Activated CD4-positive, CD25-positive, alpha-beta regulatory T cell treated with anti-CD3 and anti-CD28 coated beads, Interleukin-2, amount 50 U/mL, for 72 hours (primary cell): Measurements from ENCODE around the gene MGAM2.
"Not testable (repeated sequence)": the region's sequence is repeated elsewhere in the genome, so short reads cannot be mapped to it uniquely, and the experiment has no call there.

Experiments used
- DNase-seq: peaks from one replicate; pipeline ENCODE4 v3.0.0; 2021

Gene MGAM2

DNA sequence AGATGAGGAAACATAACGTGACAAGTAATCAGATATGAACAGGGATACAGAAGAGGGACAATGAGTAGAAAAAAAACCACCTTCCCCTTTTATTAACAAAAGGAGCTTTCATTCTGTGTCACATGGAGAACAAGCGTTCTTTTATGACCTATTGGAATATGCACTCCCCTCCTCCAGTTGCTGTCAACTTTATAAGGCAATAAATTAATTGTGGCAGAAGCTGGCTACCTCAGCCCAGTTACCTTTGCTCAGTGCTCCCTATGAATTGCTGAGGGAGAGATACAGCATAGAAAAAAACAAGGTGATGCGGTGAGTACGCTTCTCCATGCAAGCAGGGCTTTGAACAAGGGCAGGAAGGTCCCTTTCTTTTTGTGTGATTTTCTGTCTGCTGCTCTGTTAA is at the start of gene MGAM2:
Gene MGAM2 (plus strand): TSS at position 220 of the 400 bp plus-strand sequence. CDS start 5,156 bp downstream, outside the sequence.
- DNase-seq = no peak

DNA sequence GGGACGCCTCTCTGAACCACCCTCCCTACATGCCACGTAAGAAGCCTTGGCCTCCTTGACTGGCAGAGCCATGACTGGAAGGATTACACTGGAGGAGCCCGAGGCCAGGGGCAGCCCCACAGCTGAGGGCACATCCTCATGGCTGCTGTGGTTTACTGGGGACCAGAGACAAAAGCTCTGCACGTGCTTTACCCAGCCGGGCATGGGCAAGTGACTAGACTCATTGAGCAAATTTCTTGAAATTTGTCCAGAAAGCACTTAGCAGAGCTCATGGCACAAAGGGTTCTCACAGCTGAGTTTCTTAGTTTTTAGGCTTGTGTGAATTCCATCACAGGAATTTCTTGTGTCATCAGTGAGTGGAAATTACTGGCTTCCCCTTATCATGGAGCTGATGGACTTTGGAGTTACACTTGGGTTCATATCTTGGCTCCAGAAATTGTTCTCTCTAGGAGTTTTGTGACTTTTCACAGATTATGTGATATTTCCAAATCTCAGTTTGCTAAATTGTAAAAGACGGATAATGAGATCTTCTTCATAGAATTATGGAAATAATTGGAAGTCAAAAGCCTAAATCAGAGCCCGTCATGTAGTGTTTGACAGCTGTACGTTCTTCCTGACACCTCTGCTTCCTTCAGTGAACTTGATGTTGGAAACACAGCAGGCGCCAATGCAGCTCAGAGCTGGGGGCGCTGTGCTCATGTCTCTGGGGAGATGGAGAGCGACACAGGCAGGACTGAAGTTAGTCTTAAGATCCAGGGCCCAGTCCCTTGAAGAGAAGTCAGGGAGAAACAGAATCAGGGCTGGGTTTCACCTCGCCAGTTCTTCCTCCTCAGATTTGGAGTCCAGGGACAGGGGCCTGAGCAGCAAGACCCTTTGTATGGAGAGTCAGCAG is 47.7 kb upstream of the MGAM2 start:
- DNase-seq = no peak

DNA sequence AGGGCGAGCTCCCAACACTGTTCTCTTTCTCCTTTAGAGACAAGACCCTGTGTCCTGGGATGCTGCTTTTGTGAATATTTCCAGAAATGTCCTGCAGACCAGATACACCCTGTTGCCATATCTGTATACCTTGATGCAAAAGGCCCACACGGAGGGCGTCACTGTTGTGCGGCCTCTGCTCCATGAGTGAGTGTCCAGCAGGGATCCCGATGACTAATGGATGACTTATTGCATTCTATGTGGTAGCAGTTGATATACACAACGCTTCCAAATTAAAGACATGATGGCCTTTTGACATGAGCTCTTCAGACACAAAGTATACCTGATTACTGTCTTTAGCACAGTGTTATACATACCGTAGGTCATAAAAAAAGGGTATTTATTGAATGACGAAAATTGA is 45.0 kb upstream of the MGAM2 start:
- no peak for DNase-seq

DNA sequence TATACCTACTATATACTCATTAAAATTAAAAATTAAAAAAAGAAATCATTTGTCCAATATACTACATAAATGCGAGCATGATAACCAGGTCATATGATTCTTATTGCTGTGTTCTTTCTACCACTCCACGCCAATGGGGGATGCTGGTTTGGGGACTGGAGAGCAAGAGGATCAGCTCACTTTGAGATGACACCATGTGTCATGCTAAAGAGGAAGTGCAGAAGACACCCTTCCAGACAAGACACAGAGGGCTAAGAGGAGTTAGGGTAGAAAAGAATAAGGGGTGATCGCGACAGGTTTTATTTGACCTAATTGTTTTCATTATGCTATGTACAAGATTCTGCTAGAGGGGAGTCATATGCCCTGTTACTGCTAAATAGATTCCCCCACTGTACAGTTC is 33.8 kb upstream of the MGAM2 start:
- DNase-seq = no peak

DNA sequence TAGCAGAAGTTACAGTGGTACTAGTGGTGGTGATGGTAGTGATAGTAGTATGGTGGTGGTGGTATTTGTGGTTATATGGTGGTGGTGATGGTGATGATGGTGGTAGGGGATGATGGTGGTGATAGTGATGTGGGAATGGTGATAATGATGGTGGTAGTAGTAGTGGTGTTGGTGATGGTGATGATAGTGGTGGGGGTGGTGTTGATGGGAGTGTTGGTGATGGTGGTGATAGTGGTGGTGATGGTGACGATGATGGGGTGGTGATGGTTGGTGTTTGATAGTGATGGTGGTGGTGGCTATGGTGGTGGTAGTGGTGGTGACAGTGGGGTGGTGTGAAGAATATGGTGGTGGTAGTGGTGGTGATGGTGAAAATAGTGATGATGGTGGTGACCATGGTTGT is 27.9 kb upstream of the MGAM2 start:
- DNase-seq = no peak

DNA sequence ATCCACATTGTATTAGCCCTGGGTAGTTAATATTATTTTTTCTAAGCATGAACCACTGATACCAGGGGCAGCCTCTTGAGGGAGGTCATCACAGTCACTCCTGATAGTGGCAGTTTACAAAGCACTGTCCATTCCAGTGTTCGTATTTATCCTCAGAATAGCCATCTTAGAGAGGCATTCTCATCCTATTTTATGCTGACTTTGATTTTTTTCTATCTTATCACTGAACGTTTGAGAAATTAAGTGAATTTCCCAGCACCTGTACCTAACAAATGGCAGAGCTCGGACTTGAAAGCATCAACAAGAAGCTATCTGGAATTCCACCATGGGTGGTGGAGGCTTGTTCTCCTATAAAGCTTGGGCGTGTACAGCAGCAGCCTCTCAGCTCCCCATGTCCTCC is 26.1 kb upstream of the MGAM2 start:
- DNase-seq = no peak

GRCh38 chr7:142088022-142088714 is 23.4 kb upstream of the MGAM2 start:
- no peak for DNase-seq

DNA sequence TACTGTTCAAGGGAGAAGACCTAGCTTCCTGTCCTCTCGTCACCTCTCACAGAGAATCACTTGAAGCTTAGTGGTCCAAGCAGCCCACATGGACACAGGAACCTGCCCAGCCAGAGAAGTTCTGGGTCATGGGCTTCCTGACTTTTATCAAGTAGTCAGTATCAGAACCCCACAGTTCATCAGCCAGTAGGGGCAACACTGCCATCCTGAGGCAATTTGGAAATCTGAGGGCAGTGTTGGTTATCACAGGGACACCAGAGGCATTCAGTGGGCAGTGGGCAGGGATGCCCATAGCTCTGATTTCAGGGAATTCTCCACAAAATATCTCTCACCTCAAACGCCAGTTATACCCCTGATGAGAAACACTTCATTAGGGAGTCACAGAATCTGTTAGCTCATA is 22.5 kb upstream of the MGAM2 start:
- no peak for DNase-seq

- no peak for DNase-seq
Measured at GRCh38 chr7:142091961-142092360, 19.6 kb upstream of the MGAM2 start.

DNA sequence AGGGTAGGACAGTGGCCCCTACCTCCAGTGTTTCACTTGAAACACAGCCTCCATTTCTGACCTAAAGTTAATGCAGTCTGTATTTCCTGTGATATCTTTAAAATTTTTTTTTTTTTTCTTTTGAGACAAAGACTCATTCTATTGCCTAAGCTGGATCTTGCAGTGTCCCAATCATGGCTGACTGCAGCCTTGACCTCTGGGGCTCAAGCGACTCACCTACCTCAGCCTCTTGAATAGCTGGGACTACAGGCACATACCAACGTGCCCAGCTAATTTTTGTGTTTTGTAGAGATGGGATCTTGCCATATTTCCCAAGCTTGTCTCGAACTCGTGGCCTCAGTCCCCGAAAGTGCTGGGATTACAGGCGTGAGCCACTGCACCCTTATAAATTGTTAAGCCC is 16.7 kb upstream of the MGAM2 start:
- no peak for DNase-seq

DNA sequence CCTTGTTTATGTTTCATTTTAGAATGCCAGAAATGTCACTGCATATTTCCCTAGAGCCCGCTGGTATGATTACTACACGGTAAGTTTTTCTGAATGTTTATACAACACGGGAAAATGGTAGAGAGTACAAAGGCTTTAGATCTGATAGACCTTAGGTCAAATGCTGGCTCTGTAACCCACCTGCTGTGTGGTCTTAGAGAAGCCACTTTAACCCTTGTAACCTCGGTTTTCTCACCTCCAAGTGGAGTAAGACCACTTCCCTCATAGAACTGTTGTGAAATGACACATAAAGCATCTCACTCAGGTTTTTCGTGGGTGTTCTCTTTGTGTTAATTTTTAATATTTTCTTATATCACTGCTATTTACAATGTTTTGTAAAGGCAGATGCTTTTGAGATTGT is 13.9 kb upstream of the MGAM2 start:
- DNase-seq = no peak

- DNase-seq = no peak
Measured at GRCh38 chr7:142098004-142098403, 13.5 kb upstream of the MGAM2 start.

DNA sequence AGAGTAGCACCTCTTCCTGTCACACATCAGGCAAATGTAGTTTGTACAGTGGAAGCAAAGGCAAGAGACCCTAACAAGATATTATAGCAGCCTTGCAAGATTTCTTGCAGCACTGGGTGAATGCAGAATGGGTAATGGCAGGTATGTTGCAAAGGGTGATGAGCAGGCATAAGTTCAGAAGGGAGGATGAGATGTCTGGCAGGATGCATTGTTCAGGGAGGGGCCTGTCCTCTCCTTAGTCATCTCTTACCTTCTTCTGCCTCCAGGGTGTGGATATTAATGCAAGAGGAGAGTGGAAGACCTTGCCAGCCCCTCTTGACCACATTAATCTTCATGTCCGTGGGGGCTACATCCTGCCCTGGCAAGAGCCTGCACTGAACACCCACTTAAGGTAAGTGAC is 12.2 kb upstream of the MGAM2 start:
- not testable (repeated sequence) for DNase-seq

DNA sequence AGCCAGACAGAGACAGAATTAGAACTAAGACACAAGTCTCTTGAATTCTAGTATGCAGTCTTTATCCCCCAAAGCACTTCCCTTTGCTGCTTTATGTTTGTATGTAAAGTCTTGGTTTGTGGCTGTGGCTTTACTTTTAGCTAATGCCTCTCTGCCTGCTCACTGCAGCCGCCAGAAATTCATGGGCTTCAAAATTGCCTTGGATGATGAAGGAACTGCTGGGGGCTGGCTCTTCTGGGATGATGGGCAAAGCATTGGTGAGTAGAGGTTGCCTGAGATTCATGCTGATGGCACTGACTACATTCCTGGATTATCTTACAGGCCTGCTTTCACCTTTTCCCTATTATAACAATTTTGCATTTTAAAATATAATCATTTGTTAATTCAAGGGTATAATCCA is 10.9 kb upstream of the MGAM2 start:
- DNase-seq = no peak

DNA sequence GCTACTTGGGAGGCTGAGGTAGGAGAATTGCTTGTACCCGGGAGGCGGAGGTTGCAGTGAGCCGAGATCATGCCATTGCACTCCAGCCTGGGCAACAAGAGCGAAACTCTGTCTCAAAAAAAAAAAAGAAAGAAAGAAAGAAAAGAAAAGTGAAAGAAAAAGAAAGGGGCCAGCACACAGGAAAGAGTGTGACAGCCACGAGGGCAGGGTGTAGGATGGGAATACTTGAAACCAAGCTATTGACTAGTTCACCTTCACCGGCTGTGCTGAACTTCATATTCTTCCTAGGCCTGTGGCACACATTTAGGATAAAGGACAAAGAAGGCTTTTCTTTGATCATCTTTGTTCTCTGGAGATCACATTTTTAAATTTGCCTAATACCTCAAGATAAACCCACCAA is 9.7 kb upstream of the MGAM2 start:
- DNase-seq = not testable (repeated sequence)

DNA sequence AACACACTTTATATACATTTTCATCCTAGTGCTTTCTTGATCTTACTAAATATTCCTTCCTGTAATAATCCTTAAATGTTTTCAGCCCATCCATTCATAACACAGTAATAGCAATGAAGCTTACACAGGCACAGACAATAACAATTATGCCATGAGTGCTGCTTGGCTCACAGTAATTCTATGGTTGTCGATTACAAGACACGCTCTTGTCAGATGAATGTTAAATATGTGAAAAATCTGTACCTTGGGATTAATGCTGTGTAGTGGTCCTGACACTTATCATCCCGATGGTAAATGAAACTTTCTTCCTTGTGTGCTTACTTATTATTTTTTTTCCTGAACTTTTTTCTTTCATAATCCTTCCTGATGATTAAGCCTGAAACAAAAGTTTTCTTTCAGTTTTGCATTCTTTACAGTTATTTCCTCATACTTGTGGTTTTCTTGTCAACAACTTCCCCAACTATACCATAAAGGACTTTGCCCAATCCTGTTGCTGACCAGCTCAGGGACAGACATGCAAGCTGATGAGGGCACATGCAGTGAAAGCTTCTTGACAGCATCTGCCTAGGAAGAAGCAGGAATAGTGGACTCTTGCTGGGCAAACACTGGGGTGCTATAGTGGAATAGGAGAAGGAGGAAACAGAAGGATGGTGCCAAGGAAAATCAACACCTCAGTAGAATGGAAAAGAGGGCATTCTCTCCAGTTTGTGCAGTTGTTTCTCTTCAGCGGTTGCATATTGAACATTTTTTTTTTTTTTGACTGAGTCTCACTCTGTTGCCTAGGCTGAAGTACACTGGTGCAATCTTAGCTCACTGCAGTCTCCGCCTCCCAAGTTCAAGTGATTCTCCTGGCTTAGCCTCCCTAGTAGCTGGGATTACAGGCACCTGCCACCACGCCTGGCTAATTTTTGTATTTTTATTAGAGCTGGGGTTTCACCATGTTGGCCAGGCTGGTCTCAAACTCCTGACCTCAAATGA is 6.7 kb upstream of the MGAM2 start:
- no peak for DNase-seq

DNA sequence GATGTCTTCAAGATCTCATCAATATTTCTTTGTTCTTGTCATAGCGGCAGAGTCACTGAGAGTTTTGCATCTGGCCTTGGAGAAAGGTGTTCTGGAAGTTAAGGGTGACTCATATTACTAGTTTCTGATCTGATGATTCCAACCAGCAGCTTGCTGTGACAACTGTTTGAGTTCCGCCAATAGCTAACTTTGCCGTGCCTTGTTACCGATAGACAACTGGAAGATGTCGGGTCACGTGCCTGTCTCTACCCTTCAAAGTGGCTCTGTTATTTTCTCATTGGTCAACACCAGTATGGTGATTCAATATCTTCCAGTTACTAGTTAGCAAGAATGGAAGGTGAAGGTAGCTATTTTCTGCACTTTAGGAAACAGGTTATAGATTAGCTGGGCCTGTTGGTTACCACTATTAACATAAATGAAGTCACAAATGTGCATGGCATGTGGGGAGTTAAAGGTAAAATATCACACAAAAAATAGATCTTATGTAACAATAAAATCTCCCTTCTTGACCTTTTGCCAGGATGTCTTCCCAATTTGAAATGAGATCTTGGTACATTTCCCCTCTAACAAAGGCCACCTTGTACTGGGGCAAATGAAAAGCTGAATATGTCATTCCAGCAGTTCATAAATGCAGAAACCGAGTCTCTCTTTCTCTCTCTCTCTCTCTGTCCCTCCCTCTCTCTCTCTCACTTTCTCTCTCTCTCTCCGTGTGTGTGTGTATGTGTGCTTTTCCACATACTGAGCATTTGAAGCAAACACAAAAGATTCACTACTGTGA is 2.6 kb upstream of the MGAM2 start:
- DNase-seq = no peak

- DNase-seq = no peak
Measured at GRCh38 chr7:142110098-142110497, 1.4 kb upstream of the MGAM2 start.

- no peak for DNase-seq
Measured at GRCh38 chr7:142110638-142111037, 880 bp upstream of the MGAM2 start.

GRCh38 chr7:142112086-142112485 is 568 bp downstream of the MGAM2 start:
- DNase-seq = no peak

- DNase-seq = no peak
Measured at GRCh38 chr7:142114207-142114606, 2.7 kb downstream of the MGAM2 start.

DNA sequence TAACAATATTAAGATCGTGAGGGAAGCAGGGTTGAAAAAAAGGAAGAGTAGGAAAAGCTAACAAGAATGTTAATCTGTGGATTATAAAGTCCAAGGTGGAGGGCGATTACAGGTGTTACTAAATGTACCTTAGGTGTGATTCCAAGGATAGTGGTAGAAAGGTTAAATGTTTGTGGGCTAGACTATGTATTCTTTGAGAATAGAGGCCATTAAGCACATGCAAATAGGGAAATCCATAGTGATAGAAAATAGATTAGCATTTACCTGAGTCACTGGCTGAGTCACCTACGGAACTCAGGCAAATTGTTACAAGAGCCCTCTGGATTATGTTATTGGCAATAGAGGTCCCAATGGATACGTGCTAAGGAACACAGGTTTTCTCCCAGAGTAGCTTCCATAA is 9.0 kb downstream of the MGAM2 start:
- no peak for DNase-seq
